ENCODE results near the gene UBE2D1.

DNA sequence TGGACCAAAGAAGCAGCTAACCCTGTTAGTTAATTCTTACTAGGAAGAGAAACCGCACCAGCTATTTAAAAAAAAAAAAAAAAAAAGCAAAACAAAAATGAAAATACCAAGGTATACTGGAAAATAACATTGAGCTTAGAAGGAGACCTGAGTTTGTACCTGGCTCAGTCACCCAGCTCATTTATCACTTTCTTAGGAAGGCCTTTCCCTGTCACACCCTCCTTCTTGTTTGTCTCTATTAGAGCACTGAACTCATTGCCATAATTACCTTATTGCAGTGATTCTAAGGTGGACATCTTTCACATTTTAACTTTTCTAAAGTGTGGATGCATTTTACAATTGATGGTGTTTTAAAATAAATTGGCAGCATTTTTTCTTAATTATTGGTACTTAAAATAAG, 24.1 kb downstream of the UBE2D1 start:
- TF ChIP-seq, protein P1, sequence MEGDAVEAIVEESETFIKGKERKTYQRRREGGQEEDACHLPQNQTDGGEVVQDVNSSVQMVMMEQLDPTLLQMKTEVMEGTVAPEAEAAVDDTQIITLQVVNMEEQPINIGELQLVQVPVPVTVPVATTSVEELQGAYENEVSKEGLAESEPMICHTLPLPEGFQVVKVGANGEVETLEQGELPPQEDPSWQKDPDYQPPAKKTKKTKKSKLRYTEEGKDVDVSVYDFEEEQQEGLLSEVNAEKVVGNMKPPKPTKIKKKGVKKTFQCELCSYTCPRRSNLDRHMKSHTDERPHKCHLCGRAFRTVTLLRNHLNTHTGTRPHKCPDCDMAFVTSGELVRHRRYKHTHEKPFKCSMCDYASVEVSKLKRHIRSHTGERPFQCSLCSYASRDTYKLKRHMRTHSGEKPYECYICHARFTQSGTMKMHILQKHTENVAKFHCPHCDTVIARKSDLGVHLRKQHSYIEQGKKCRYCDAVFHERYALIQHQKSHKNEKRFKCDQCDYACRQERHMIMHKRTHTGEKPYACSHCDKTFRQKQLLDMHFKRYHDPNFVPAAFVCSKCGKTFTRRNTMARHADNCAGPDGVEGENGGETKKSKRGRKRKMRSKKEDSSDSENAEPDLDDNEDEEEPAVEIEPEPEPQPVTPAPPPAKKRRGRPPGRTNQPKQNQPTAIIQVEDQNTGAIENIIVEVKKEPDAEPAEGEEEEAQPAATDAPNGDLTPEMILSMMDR (IDR thresholded peaks at IDR 0.05): no peak
- no peak for TF ChIP-seq POLR2A (IDR thresholded peaks at IDR 0.05)

Data from right lobe of liver (tissue), 4 donors.